Karpas-422 (cell line): ENCODE data around the gene TES. TPM values are rescaled to one million over a fixed set of nuclear protein-coding genes. Genes with fewer than 3 reads are reported as not detected.

Experiments
- DNase-seq: peaks from one replicate; pipeline ENCODE4 v3.0.0-alpha.2; 2015
- H2AFZ ChIP-seq: fragments of 200-600 bp; sonication (generic); 2 replicates; pipeline ENCODE4 v1.6.1; 2014; ENCODE audit warnings: antibody characterized with exemption, low read length, mixed read lengths
- H3K27ac ChIP-seq: fragments of 200-600 bp; sonication (generic); 2 replicates; pipeline ENCODE4 v1.5.1; 2014; ENCODE audit warnings: mild to moderate bottlenecking, low read length, moderate library complexity
- H3K27me3 ChIP-seq: fragments of 200-600 bp; sonication (generic); 2 replicates; pipeline ENCODE4 v1.6.1; 2014; ENCODE audit warnings: low read length, mixed read lengths
- H3K36me3 ChIP-seq: fragments of 200-600 bp; sonication (generic); 2 replicates; pipeline ENCODE4 v1.6.1; 2014; ENCODE audit warnings: low read length, mixed read lengths; ENCODE audit not compliant: insufficient read depth
- H3K4me1 ChIP-seq: fragments of 200-600 bp; sonication (generic); 2 replicates; pipeline ENCODE4 v1.6.1; 2014; ENCODE audit warnings: mild to moderate bottlenecking, low read length, mixed read lengths
- H3K4me2 ChIP-seq: fragments of 200-600 bp; sonication (generic); 2 replicates; pipeline ENCODE4 v1.6.1; 2014; ENCODE audit warnings: low read length, low read depth, mild to moderate bottlenecking; ENCODE audit not compliant: poor library complexity, severe bottlenecking
- H3K4me3 ChIP-seq: fragments of 200-600 bp; sonication (generic); 2 replicates; pipeline ENCODE4 v1.5.1; 2014; ENCODE audit warnings: mild to moderate bottlenecking, antibody characterized with exemption, low read length, mixed read lengths
- H3K79me2 ChIP-seq: fragments of 200-600 bp; sonication (generic); 2 replicates; pipeline ENCODE4 v1.6.1; 2014; ENCODE audit warnings: mild to moderate bottlenecking, low read length, mixed read lengths
- H3K9ac ChIP-seq: fragments of 200-600 bp; sonication (generic); 2 replicates; pipeline ENCODE4 v1.6.0; 2014; ENCODE audit warnings: low read length
- H3K9me2 ChIP-seq: fragments of 200-600 bp; sonication (generic), shearing (Covaris generic); replicated peaks from 2 replicates; pipeline ENCODE4 v1.6.0; 2014; ENCODE audit warnings: mild to moderate bottlenecking, low read length, moderate library complexity; ENCODE audit not compliant: insufficient read depth
- H3K9me3 ChIP-seq: fragments of 300-700, 200-600 bp; sonication (generic); 2 replicates; pipeline ENCODE4 v1.6.1; 2014; ENCODE audit warnings: low read length, mixed read lengths
- H4K20me1 ChIP-seq: fragments of 200-600 bp; sonication (generic); 2 replicates; pipeline ENCODE4 v1.6.1; 2014; ENCODE audit warnings: mild to moderate bottlenecking, antibody characterized with exemption, low read length, low read depth; ENCODE audit not compliant: insufficient read depth
- total RNA-seq: library from RNA; depleted of rRNA; stranded (reverse); fragments of >200 nt; shearing (Covaris generic); gene quantifications from 2 replicates; pipeline ENCODE4 v1.2.3, GENCODE V29; 2014; ENCODE audit warnings: low replicate concordance

Gene TES
- total RNA-seq, 1 experiment from 2014 or later = not detected

DNA sequence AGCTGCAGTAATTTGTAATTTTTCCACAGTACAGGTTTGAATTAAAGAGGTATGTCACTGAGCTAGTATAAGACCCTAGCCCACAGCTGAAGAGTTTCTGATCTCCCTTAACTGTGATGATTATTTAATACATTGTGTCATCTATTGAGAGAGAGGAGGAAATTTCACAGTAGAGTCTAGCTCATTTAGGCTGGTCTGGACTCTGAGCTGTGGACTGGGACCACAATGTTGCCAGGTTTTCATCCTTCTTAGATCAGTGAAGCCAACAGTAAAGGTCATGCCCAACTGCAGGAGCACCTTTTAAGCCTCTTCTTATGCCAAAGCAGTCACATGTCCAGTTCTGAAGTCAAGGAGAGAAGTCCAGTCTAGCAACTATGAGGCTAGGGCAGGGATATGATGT, 8.9 kb downstream of the TES start:
- Histone ChIP-seq H3K9ac (no peak overlapping the region), H3K79me2 (no peaks in the 10 kb centered on the region), H3K36me3 (no peaks in the 10 kb centered on the region), H3K27ac (no peak overlapping the region), H3K9me2 (no peaks in the 10 kb centered on the region), H3K27me3 (no peaks in the 10 kb centered on the region), H3K9me3 (no peaks in the 10 kb centered on the region), H2AFZ (no peak overlapping the region), H3K4me3 (no peak overlapping the region), H3K4me1 (no peaks in the 10 kb centered on the region), H4K20me1 (no peaks in the 10 kb centered on the region), H3K4me2 (no peak overlapping the region)
- DNase-seq = no peak

DNA sequence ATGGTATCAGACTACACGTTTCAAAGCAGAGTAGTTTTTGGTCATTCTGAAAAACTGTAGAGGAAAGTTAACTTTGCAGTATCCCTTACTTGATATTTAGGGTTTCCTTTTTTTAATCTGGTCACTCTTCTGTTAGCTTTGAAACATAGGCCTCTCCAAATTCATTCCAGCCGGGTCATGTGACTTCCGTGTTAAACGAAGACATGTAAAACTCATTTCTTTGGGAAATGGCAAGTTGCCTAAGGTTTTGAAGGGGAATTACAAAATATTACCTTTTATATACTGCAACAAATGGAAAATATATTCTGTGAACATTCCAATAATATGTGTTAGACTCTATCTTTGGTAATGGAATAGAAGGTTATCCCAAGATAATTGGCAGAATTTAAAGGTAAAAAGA, 9.5 kb downstream of the TES start:
- no peak overlapping the region for H3K9ac ChIP-seq
- H3K4me2 ChIP-seq = no peak overlapping the region
- H3K79me2 ChIP-seq = no peaks in the 10 kb centered on the region
- H4K20me1 ChIP-seq = no peaks in the 10 kb centered on the region
- no peaks in the 10 kb centered on the region for H3K9me2 ChIP-seq
- no peak overlapping the region for H2AFZ ChIP-seq
- no peaks in the 10 kb centered on the region for H3K27me3 ChIP-seq
- DNase-seq = no peak
- H3K4me1 ChIP-seq = no peaks in the 10 kb centered on the region
- no peaks in the 10 kb centered on the region for H3K36me3 ChIP-seq
- no peak overlapping the region for H3K27ac ChIP-seq
- H3K4me3 ChIP-seq = no peak overlapping the region
- H3K9me3 ChIP-seq = no peaks in the 10 kb centered on the region

DNA sequence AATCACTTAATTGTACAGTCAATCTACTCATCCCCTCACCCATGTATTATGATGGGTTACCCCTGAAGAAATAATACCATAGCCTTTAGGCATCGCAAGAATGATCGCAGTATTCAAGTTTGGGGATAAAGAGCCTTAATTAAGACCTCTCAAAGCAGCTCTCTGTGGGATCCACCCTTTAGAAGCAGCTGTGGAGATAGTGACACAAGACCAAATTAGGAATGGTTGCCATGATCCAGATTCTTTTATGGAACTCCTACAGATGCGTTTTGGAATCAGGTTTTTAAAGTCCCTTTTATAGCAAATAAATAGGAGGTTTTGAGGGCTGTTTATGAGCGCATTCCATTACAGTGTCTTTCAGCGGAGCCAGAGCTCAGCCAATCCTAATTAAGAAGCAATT, 12.2 kb downstream of the TES start:
- Histone ChIP-seq H3K9me2 (no peaks in the 10 kb centered on the region), H3K4me3 (no peak overlapping the region), H3K9ac (no peak overlapping the region), H3K27me3 (no peaks in the 10 kb centered on the region), H3K79me2 (no peaks in the 10 kb centered on the region), H3K4me1 (no peaks in the 10 kb centered on the region), H3K27ac (no peak overlapping the region), H3K36me3 (no peaks in the 10 kb centered on the region), H2AFZ (no peak overlapping the region), H3K9me3 (no peaks in the 10 kb centered on the region), H4K20me1 (no peaks in the 10 kb centered on the region), H3K4me2 (no peak overlapping the region)
- no peak for DNase-seq

DNA sequence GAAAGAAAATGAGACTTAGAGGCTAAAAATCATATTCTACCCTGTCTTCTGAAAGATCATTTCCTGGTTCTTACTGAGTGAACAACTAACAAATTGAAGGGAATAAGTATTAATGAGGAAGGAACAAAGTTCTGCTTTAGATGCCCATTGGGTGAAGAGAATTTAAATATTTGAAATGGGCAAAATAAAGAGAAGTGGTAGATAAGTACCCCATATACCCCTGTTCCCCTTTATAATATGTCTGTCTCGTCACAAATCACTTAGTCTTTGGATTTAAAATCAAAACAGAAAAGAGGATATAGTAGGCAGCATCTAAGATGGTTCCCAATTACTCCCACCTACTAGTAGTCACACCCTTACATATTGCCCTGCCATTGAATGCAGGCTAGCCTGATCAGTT, 13.2 kb downstream of the TES start:
- H3K79me2 ChIP-seq = no peaks in the 10 kb centered on the region
- no peaks in the 10 kb centered on the region for H3K4me1 ChIP-seq
- no peak overlapping the region for H3K4me2 ChIP-seq

DNA sequence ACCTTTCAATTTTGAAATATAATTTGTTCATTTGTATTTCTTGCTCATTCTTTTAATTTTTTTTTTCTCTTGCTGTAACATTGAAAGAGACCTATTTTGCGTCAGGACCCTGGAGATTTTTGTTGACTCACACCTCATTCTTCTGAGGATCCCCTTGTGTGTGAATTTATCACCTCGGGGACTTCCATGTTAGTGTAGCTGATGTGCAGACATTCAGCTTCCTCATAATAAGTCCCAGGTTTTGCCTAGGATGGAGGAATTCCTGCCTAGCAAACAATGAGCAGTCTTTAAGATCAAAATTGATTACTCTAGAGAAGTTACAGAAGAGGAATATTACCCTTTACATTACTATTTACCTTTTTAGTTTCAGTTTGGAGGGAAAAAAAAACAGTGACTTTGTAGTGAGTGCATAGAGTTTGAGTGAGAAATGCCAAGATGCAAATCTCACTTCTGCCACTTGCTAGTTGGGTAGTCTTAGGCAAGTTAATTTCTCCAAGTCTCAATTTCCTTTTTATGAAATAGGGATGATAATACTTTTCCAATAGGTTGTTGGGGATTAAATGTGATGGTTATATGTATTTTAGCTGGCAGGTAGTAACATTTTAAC, 14.3 kb downstream of the TES start:
- no peaks in the 10 kb centered on the region for H3K9me2 ChIP-seq
- no peaks in the 10 kb centered on the region for H3K27me3 ChIP-seq
- no peak overlapping the region for H3K27ac ChIP-seq
- H3K4me2 ChIP-seq = no peak overlapping the region
- no peaks in the 10 kb centered on the region for H3K79me2 ChIP-seq
- DNase-seq = no peak
- H3K9ac ChIP-seq = no peak overlapping the region
- no peak overlapping the region for H3K4me3 ChIP-seq
- no peaks in the 10 kb centered on the region for H3K9me3 ChIP-seq
- no peaks in the 10 kb centered on the region for H3K4me1 ChIP-seq
- no peak overlapping the region for H2AFZ ChIP-seq
- H3K36me3 ChIP-seq = no peaks in the 10 kb centered on the region
- H4K20me1 ChIP-seq = no peaks in the 10 kb centered on the region

More for the DNA sequence above, 13.2 kb downstream of the TES start:
- H3K36me3 ChIP-seq = no peaks in the 10 kb centered on the region
- H4K20me1 ChIP-seq = no peaks in the 10 kb centered on the region
- H3K4me3 ChIP-seq = no peak overlapping the region
- no peak overlapping the region for H3K27ac ChIP-seq
- no peaks in the 10 kb centered on the region for H3K9me3 ChIP-seq
- no peaks in the 10 kb centered on the region for H3K9me2 ChIP-seq
- no peak for DNase-seq
- H3K27me3 ChIP-seq = no peaks in the 10 kb centered on the region
- no peak overlapping the region for H3K9ac ChIP-seq
- no peak overlapping the region for H2AFZ ChIP-seq

DNA sequence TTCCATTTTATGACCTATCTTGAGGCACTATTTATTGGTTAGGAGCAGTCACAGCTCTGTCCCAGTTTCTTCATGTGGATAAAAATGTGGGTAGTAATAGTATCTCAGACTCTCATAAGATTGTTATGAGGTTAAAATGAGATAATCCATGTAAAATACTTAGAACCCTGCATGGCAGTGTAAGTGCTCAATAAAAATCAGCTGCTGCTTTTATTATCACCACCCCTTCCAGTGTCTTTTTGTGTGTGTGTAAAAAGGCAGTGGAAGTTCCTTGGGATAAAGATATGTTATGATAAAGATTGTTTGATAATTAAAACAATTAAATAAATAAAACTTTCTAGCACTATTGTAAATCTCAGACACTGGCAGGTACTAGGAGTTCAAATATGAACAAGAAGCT, 15.5 kb downstream of the TES start:
- no peak overlapping the region for H3K4me3 ChIP-seq
- H3K9me2 ChIP-seq = no peaks in the 10 kb centered on the region
- no peak overlapping the region for H3K4me2 ChIP-seq
- no peaks in the 10 kb centered on the region for H3K4me1 ChIP-seq
- H3K27ac ChIP-seq = no peak overlapping the region
- H3K9me3 ChIP-seq = no peaks in the 10 kb centered on the region
- DNase-seq = no peak
- no peaks in the 10 kb centered on the region for H3K79me2 ChIP-seq
- H3K27me3 ChIP-seq = no peaks in the 10 kb centered on the region
- H2AFZ ChIP-seq = no peak overlapping the region
- no peaks in the 10 kb centered on the region for H3K36me3 ChIP-seq
- no peaks in the 10 kb centered on the region for H4K20me1 ChIP-seq
- no peak overlapping the region for H3K9ac ChIP-seq

DNA sequence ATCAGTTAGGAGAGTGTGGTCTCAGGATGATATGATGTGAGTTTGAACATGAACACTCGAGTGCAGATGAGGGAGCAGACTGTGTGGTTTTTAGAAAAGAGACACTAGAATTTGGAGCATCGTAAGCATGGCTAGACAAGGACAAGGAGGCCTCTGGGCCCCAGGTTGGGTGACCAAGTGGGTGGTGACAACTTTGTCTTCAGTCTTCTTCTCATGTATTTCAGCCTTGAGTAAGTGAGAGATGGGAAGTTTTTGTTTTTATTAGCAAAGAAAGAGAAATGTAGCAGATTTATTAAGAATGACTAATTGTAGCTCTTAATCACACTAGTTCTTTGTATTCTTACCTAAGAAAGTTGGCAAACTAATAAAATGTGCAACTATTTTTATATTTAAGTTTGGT, 16.3 kb downstream of the TES start:
- no peak overlapping the region for H3K27ac ChIP-seq
- H3K9ac ChIP-seq = no peak overlapping the region
- H4K20me1 ChIP-seq = no peaks in the 10 kb centered on the region
- no peak overlapping the region for H3K4me2 ChIP-seq
- no peaks in the 10 kb centered on the region for H3K79me2 ChIP-seq
- H3K27me3 ChIP-seq = no peaks in the 10 kb centered on the region
- no peaks in the 10 kb centered on the region for H3K4me1 ChIP-seq
- H3K9me2 ChIP-seq = no peaks in the 10 kb centered on the region
- H3K4me3 ChIP-seq = no peak overlapping the region
- H3K36me3 ChIP-seq = no peaks in the 10 kb centered on the region
- DNase-seq = no peak
- no peak overlapping the region for H2AFZ ChIP-seq
- no peaks in the 10 kb centered on the region for H3K9me3 ChIP-seq

DNA sequence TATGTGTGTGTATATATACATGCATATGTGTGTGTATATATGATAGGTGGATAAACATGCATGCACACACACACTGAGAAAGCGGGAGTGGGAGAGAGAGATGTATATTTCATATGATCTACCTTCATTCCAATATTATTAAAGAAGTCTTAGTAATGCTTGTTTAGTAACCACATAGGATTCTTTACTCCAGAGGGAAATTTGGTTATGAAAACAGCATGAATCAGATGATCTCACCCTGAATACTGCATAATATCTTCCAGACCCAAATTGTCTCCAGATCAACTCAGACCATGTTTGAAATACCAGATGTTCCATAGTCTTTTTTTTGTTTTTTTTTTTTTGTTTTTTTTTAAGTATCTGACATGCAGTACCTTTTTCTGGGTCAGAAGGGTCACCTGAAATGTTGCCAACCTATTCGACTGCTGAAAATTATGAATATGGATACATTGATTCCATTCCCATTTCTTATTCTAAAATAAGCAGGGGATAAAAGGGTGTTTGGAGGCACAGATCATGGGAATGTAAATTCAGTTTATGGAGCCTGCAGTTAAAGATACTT, 17.4 kb downstream of the TES start:
- Histone ChIP-seq H3K9me2 (no peaks in the 10 kb centered on the region), H3K4me3 (no peak overlapping the region), H3K36me3 (no peaks in the 10 kb centered on the region), H4K20me1 (no peaks in the 10 kb centered on the region), H3K79me2 (no peaks in the 10 kb centered on the region), H3K27me3 (no peaks in the 10 kb centered on the region), H2AFZ (no peak overlapping the region), H3K9ac (no peak overlapping the region), H3K4me2 (no peak overlapping the region), H3K9me3 (no peaks in the 10 kb centered on the region), H3K27ac (no peak overlapping the region), H3K4me1 (no peaks in the 10 kb centered on the region)
- no peak for DNase-seq
